ENCODE results near the gene GAS7. TPM values are rescaled to one million over a fixed set of nuclear protein-coding genes. Genes with fewer than 3 reads are reported as not detected.

The GAS7 gene
- total and polyA plus RNA-seq, 2 experiments from 2014 or later = 1.9 to 10.7 TPM

- no peaks in the 10 kb centered on the region for H3K4me1 Mint-ChIP-seq
- H3K4me2 ChIP-seq = no peak overlapping the region
- no peaks in the 10 kb centered on the region for H4K20me1 ChIP-seq (replicated peaks; ENCODE audit: insufficient read depth)
- H3K4me1 ChIP-seq (ENCODE audit: insufficient read depth) = no peaks in the 10 kb centered on the region
- ATAC-seq = no peak
- peaks cover 2% of the 10 kb centered on the region for H3K27me3 Mint-ChIP-seq (ENCODE audit: insufficient read depth, low read depth, poor library complexity)
- H3K4me3 Mint-ChIP-seq = no peak overlapping the region
- no peak overlapping the region for H2AFZ ChIP-seq
- no peaks in the 10 kb centered on the region for H3F3A ChIP-seq (replicated peaks; ENCODE audit: low read depth)
- no peak for DNase-seq (ENCODE audit: low spot score)
- TF ChIP-seq ZNF114 (CRISPR knock-in tag; IDR thresholded peaks at IDR 0.05) (no peak), EZH2phosphoT487 (IDR thresholded peaks at IDR 0.05; ENCODE audit: unreplicated experiment) (no peak), NANOG (IDR thresholded peaks at IDR 0.05; ENCODE audit: borderline replicate concordance) (no peak), EZH2 (IDR thresholded peaks at IDR 0.05; ENCODE audit: low read depth, unreplicated experiment) (no peak), REST (IDR thresholded peaks at IDR 0.05; ENCODE audit: unreplicated experiment) (no peak), ZNF462 (CRISPR knock-in tag; IDR thresholded peaks at IDR 0.05) (no peak), CREB1 (CRISPR knock-in tag; IDR thresholded peaks at IDR 0.05; ENCODE audit: low read depth) (no peak), STAT1 (IDR thresholded peaks at IDR 0.05; ENCODE audit: unreplicated experiment) (no peak), POLR2AphosphoS5 (IDR thresholded peaks at IDR 0.05; ENCODE audit: low read depth) (no peak), CTCF (conservative IDR thresholded peaks at IDR 0.05; ENCODE audit: low read depth in 2 of 2) (no peak)
- no peak overlapping the region for H3K4me3 ChIP-seq
- H3K9me2 ChIP-seq (ENCODE audit: insufficient read depth) = no peaks in the 10 kb centered on the region
- no peaks in the 10 kb centered on the region for H3K79me2 ChIP-seq (replicated peaks; ENCODE audit: insufficient read depth)
- H3K9me3 Mint-ChIP-seq = no peaks in the 10 kb centered on the region
- H3K36me3 Mint-ChIP-seq (ENCODE audit: low read depth) = no peaks in the 10 kb centered on the region
- H3K27ac ChIP-seq (ENCODE audit: low read depth) = no peak overlapping the region
- no peak overlapping the region for H3K27ac Mint-ChIP-seq
- H3K27me3 ChIP-seq (ENCODE audit: insufficient read depth) = no peaks in the 10 kb centered on the region
- H3K36me3 ChIP-seq (ENCODE audit: insufficient read depth) = no peaks in the 10 kb centered on the region
Measured at GRCh38 chr17:10136258-10136981, 62.0 kb downstream of the GAS7 start.
